ENCODE data around the gene TK2. TPM values are rescaled to one million over a fixed set of nuclear protein-coding genes. Genes with fewer than 3 reads are reported as not detected.

The TK2 gene
- total and polyA plus RNA-seq, 9 of the 15 experiments (the other 6 are each of a cell fraction or from before 2014, with no cell fraction given): 1.1 to 10.2 (median 5.3) TPM

GRCh38 chr16:66494916-66495315, 55.0 kb downstream of the TK2 start:
- no peak for FAIRE-seq
- no peak for TF ChIP-seq SFPQ (IDR thresholded peaks at IDR 0.05; ENCODE audit: low read depth, low read length)
- TF ChIP-seq ZEB2 (IDR thresholded peaks at IDR 0.05): no peak
- no peak for TF ChIP-seq ZSCAN32 (CRISPR knock-in tag; IDR thresholded peaks at IDR 0.05)
- no peak for TF ChIP-seq PURB (CRISPR knock-in tag; IDR thresholded peaks at IDR 0.05; ENCODE audit: low read depth)
- no peak for TF ChIP-seq SMAD3 (CRISPR knock-in tag; conservative IDR thresholded peaks at IDR 0.05)
- no peak for TF ChIP-seq TCF7 (IDR thresholded peaks at IDR 0.05; ENCODE audit: borderline replicate concordance)
- no peak for TF ChIP-seq ZFP91 (CRISPR knock-in tag; IDR thresholded peaks at IDR 0.05)
- TF ChIP-seq ZNF133 (CRISPR knock-in tag; IDR thresholded peaks at IDR 0.05): no peak
- TF ChIP-seq WHSC1 (IDR thresholded peaks at IDR 0.05; ENCODE audit: low read length): no peak
- TF ChIP-seq XRCC5 (IDR thresholded peaks at IDR 0.05; ENCODE audit: low read depth, low read length): no peak
- no peak for TF ChIP-seq SMARCE1 (IDR thresholded peaks at IDR 0.05)
- no peak for TF ChIP-seq NR2C2 (CRISPR knock-in tag; IDR thresholded peaks at IDR 0.05)
- no peak for TF ChIP-seq NR2C2 (tag; IDR thresholded peaks at IDR 0.05)
- TF ChIP-seq XRCC4 (IDR thresholded peaks at IDR 0.05; ENCODE audit: extremely low read depth, insufficient read depth, insufficient read length): no peak
- no peak for TF ChIP-seq NCOA1 (IDR thresholded peaks at IDR 0.05; ENCODE audit: low read depth)
- no peak for TF ChIP-seq ZZZ3 (IDR thresholded peaks at IDR 0.05)
- TF ChIP-seq FOXP4 (CRISPR knock-in tag; IDR thresholded peaks at IDR 0.05; ENCODE audit: borderline replicate concordance): no peak
- TF ChIP-seq SAFB (IDR thresholded peaks at IDR 0.05; ENCODE audit: borderline replicate concordance, low read depth, low read length): no peak
- no peak for TF ChIP-seq SAP30 (IDR thresholded peaks at IDR 0.05; ENCODE audit: borderline replicate concordance, insufficient read depth, low read depth, low read length, poor library complexity, severe bottlenecking)
- Histone ChIP-seq H3K36me3 (ENCODE audit: control insufficient read depth, insufficient read depth, low read length) (no peaks in the 10 kb centered on the region), H3K9me1 (ENCODE audit: control insufficient read depth, insufficient read depth, low read length) (no peaks in the 10 kb centered on the region), H3K4me3 (no peak overlapping the region), H3K9me3 (replicated peaks; ENCODE audit: control insufficient read depth, insufficient read depth, low read depth, low read length) (no peaks in the 10 kb centered on the region), H3K4me2 (ENCODE audit: insufficient read depth, low read length) (no peak overlapping the region), H3K27me3 (ENCODE audit: control insufficient read depth in 2 of 2, insufficient read depth in 2 of 2, low read length in 2 of 2) (peaks cover 7 to 34% of the 10 kb centered on the region in 2 experiments; a peak in 4 of 5 replicates), H3K4me1 (replicated peaks in 1 of 2; ENCODE audit: control insufficient read depth in 2 of 2, insufficient read depth in 2 of 2, low read length in 2 of 2) (peaks cover 0 to 6% of the 10 kb centered on the region in 2 experiments; a peak in 2 of 5 replicates), H3K9ac (ENCODE audit: insufficient read depth in 1 of 2, low read depth in 2 of 2, low read length in 2 of 2) (no peak overlapping the region), H3K27ac (ENCODE audit: extremely low read depth, low read depth, low read length) (no peak overlapping the region), H2AFZ (ENCODE audit: low read depth, low read length) (no peak overlapping the region), H4K20me1 (replicated peaks; ENCODE audit: control insufficient read depth, insufficient read depth, low read length) (no peaks in the 10 kb centered on the region; the same call in 1 of the 2 replicates), H3K79me2 (ENCODE audit: control insufficient read depth, insufficient read depth, low read length) (no peaks in the 10 kb centered on the region)
- in situ Hi-C loops (cut with MboI): no loop called here
- intact Hi-C loops (cut with micrococcal nuclease): no loop called here
- no peak for DNase-seq (ENCODE audit: extremely low read depth in 1 of 4, low spot score in 3 of 4)
- ATAC-seq: no peak
- CTCF ChIA-PET (ENCODE audit: low intra/inter-chr PET ratio): no interaction called here
- WGBS (ENCODE audit: insufficient coverage, low coverage, missing lambda C conversion rate): 0% methylated on average over 1 of the region's 2 CpGs
- BruUV-seq (replicated peaks): no TSS peak
- POLR2A ChIA-PET: interaction anchor here (0.6 kb wide), 1 partner anchor 106 kb away, joined by 3 read pairs; no protein-coding TSS in a partner anchor
